Heart left ventricle (tissue), 16 donors: ENCODE data around the gene LSR. TPM values are rescaled to one million over a fixed set of nuclear protein-coding genes. Genes with fewer than 3 reads are reported as not detected.

Source experiments
- ATAC-seq, 4 donors: fragments of 200-7000 bp; cut with Tn5 transposase; one replicate each; pipeline ENCODE4 v1.9.1; 2020 to 2022; ENCODE audit warnings: moderate library complexity in 4 of 4, mild to moderate bottlenecking in 3 of 4, moderate number of reproducible peaks in 1 of 4
- DNase-seq, 5 donors: peaks; one replicate each; pipeline ENCODE4 v3.0.0-alpha.2; 2020
- H3K27ac ChIP-seq, 12 donors: fragments of 200-600 bp; sonication (generic) in 4 of 12; one replicate each; pipeline versions ENCODE4 v1.5.0 to v1.8.0; 2016 to 2022; ENCODE audit warnings: mild to moderate bottlenecking in 2 of 12
- H3K27me3 ChIP-seq, 9 donors: fragments of 200-600 bp; sonication (generic) in 2 of 9; one replicate each; pipeline versions ENCODE4 v1.5.1 to v1.8.0; 2016 to 2022; ENCODE audit warnings: mild to moderate bottlenecking in 3 of 9
- H3K36me3 ChIP-seq, 9 donors: fragments of 200-600 bp; sonication (generic) in 2 of 9; one replicate each; pipeline versions ENCODE4 v1.5.0 to v1.8.0; 2018 to 2022; ENCODE audit warnings: mild to moderate bottlenecking in 2 of 9
- H3K4me1 ChIP-seq, 12 donors: fragments of 200-600 bp; sonication (generic) in 4 of 12; one replicate each; pipeline versions ENCODE4 v1.5.0 to v1.8.0; 2016 to 2022; ENCODE audit warnings: mild to moderate bottlenecking in 3 of 12
- H3K4me3 ChIP-seq, 12 donors: fragments of 200-600 bp; sonication (generic) in 4 of 12; one replicate each; pipeline versions ENCODE4 v1.5.0 to v1.8.0; 2017 to 2022; ENCODE audit warnings: mild to moderate bottlenecking in 9 of 12, moderate library complexity in 4 of 12
- H3K9me3 ChIP-seq, 12 donors: fragments of 200-600 bp; sonication (generic) in 4 of 12; one replicate each; pipeline versions ENCODE4 v1.5.0 to v1.8.0; 2016 to 2022; ENCODE audit warnings: mild to moderate bottlenecking in 1 of 12
- POLR2A ChIP-seq, 2 donors: fragments of 450-650 bp; IDR thresholded peaks; one replicate each; pipeline ENCODE4 v1.6.1; 2017; ENCODE audit warnings: antibody characterized with exemption in 2 of 2, mild to moderate bottlenecking in 2 of 2, moderate library complexity in 2 of 2
- WGBS, 4 donors: extraction: QIAGEN DNeasy Blood & Tissue Kit in 2 of 4; methylation state at CpG; one replicate each; pipeline versions ENCODE4 v1.1.5 to v1.1.7; 2013 to 2018; 5-methylcytosine and 5-hydroxymethylcytosine counted together
- intact Hi-C, 10 donors: fragments of 100-400 bp; cut with DNase I; formaldehyde crosslinking; loops; one replicate each; pipeline versions ENCODE4 v1.11.1 to v1.14.2; 2022
- polyA plus RNA-seq, 2 donors: library from polyadenylated mRNA; stranded (reverse); fragments of 200-250 nt; gene quantifications; one replicate each; pipeline ENCODE4 v1.2.3, GENCODE V29; 2013
- total RNA-seq, 9 donors: library from RNA; depleted of rRNA in 2 of 9; stranded (reverse); fragments of >200 nt in 2 of 9; fragmentation: NEBNext Ultra II Directional in 3 of 9; extraction: Animal tissue kit (Norgen Biotek cat#: 25700) in 3 of 9; gene quantifications; one replicate each; pipeline versions ENCODE4 v1.1.0 to v1.2.4, GENCODE V29; 2016 to 2023
- TF ChIP-seq, protein P1 (sequence below), 12 donors: fragments of 200-600 bp; sonication (generic) in 4 of 12; IDR thresholded peaks; one replicate each; pipeline versions ENCODE4 v1.5.0 to v1.8.0; 2018 to 2022; ENCODE audit warnings: antibody characterized with exemption in 12 of 12, mild to moderate bottlenecking in 5 of 12
- donor health status: ischemic (EF 13 %, LVEDD 7.1; RV severe dilation, severe dysfunction).
- donor health status: healthy with polysubstance abuse.
- donor health status: DM: no; HTN: yes; CAD: no.
- donor health status: DM: no; HTN: no; CAD: no.
- donor health status: ischemic (EF 25% LVEDD 6.9; RV normal size, moderate dysfunction).
- donor health status: ischemic (EF 25% LVEDD 5.7; RV mildly dilated, moderate dysfunction).
- donor health status: healthy.
- donor health status: DM: yes; HTN: yes; CAD: no.
- donor health status: ischemic (EF 35%, LVEDD 5.7; RV mildly dilated, moderate dysfunction).
- donor health status: nonischemic (EF 11% LVEDD 7.7; RV severe dilation, severe dysfunction).
- donor health status: DM: yes; HTN: yes; CAD: no.
- donor health status: PGD.
- donor health status: ischemic (EF 29% LVEDD 5.4; RV normal size, mild dysfunction).
- donor health status: nonischemic (EF 23%, LVEDD 6.1; RV moderate dilation, normal function).

Gene LSR
- total and polyA plus RNA-seq, 11 donors, result 2.8 to 10.5 (median 5.3) TPM

DNA sequence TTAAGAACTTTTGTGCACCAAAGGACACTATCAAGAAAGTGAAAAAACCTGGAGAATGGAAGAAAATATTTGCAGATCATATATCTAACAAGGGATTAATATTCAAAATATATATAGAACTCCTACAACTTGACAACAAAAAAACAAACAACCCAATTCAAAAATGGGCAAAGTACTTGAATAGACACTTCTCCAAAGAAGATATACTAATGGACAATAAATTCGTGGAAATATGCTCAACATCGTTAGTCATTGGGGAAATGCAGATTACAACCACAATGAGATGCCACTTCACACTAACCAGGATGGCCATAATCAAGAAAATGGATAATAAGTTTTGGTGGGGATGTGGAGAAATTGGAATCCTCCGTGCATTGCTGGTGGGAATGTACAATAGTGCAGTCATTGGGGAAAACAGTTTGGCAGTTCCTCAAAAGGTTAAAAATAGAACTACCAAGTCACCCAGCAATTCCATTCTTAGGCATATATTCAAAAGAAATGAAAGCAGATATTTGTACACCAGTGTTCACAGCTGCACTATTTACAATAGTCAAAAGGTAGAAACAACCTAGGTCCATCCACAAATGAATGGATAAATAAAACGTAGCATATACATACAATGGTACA is 2.2 kb upstream of the LSR start:
- intact Hi-C loops, result loop anchor here in 1 of 10 donors (10.0 kb wide), 1 partner anchor 92 kb away; the partner anchor contains the start of gene FXYD5
- Histone ChIP-seq H3K9me3 (peaks cover 0 to 10% (median 2%) of the 10 kb centered on the region in 12 donors), H3K27me3 (peaks cover 12 to 30% (median 25%) of the 10 kb centered on the region in 9 donors), H3K4me3 (no peak overlapping the region), H3K36me3 (peaks cover 0 to 7% (median 0%) of the 10 kb centered on the region in 9 donors), H3K4me1 (peaks cover 0 to 35% (median 7%) of the 10 kb centered on the region in 12 donors), H3K27ac (peak overlapping the region in 1 of 12 donors; percentile 84)
- no peak for DNase-seq
- TF ChIP-seq, protein P1, sequence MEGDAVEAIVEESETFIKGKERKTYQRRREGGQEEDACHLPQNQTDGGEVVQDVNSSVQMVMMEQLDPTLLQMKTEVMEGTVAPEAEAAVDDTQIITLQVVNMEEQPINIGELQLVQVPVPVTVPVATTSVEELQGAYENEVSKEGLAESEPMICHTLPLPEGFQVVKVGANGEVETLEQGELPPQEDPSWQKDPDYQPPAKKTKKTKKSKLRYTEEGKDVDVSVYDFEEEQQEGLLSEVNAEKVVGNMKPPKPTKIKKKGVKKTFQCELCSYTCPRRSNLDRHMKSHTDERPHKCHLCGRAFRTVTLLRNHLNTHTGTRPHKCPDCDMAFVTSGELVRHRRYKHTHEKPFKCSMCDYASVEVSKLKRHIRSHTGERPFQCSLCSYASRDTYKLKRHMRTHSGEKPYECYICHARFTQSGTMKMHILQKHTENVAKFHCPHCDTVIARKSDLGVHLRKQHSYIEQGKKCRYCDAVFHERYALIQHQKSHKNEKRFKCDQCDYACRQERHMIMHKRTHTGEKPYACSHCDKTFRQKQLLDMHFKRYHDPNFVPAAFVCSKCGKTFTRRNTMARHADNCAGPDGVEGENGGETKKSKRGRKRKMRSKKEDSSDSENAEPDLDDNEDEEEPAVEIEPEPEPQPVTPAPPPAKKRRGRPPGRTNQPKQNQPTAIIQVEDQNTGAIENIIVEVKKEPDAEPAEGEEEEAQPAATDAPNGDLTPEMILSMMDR (IDR thresholded peaks at IDR 0.05), result no peak
- no peak for TF ChIP-seq POLR2A (IDR thresholded peaks at IDR 0.05)
- ATAC-seq, result no peak
- WGBS, 4 donors, result 58 to 67% (median 65%) methylated on average over 4 of the region's 4 CpGs

- no peak for TF ChIP-seq POLR2A (IDR thresholded peaks at IDR 0.05)
- TF ChIP-seq, protein P1 (IDR thresholded peaks at IDR 0.05), result peak in 10 of 12 donors; percentile 6 to 44 (median 35)
- Histone ChIP-seq H3K27me3 (peaks cover 12 to 30% (median 25%) of the 10 kb centered on the region in 9 donors), H3K9me3 (peaks cover 0 to 5% (median 0%) of the 10 kb centered on the region in 12 donors), H3K4me1 (peaks cover 0 to 35% (median 7%) of the 10 kb centered on the region in 12 donors), H3K27ac (peak overlapping the region; percentile 7 to 84 (median 64)), H3K36me3 (peaks cover 0 to 7% (median 0%) of the 10 kb centered on the region in 9 donors), H3K4me3 (peak overlapping the region; percentile 34 to 70 (median 58))
- DNase-seq, result peak in 3 of 5 donors; percentile 47 to 54 (median 51)
- WGBS, 4 donors, result 3 to 4% (median 3%) methylated on average over 32 to 42 of the region's 42 CpGs
- intact Hi-C loops, result loop anchor here in 1 of 10 donors (10.0 kb wide), 1 partner anchor 93 kb away; the partner anchor contains the start of gene FXYD5
- ATAC-seq, result peak; percentile 67 to 80 (median 76)
Measured at GRCh38 chr19:35247526-35248309, 1.1 kb upstream of the LSR start.

DNA sequence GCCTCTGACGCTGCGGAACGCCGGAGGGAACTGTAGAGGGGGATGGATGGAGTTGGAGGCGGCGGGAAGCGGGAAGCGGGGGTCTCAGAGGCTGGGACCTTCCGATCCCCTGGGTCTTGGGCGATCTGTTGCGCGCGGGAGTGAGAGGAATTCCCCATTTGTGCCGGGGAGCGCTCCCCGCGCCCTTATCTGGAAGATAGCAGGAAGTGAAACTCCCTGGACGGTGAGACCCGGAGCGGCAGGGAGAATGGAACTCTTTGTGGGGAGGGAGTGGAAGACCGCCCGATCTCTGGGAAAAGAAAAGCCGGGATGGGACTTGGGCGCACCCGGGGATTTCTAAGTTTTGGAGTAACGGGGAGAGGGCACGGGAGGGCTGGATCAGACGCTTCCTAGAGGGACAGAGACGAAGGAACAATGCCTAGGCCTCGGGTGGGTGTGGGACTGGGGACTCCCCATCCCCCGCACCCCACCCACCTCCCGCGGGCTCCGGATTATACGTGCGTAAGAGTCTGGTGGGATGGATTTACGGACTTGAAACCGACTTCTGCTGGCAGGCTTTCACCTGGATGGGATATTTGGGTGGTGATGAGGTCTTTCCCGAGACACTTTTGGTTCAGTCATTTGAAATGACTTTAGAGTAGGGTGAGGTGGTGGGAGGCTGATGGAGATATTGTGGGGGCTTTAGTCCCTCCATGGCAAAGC is 495 bp downstream of the LSR start:
- peaks cover 12 to 30% (median 25%) of the 10 kb centered on the region in 9 donors for H3K27me3 ChIP-seq
- H3K9me3 ChIP-seq, result peaks cover 0 to 5% (median 0%) of the 10 kb centered on the region in 12 donors
- intact Hi-C loops, result loop anchor here in 1 of 10 donors (10.0 kb wide), 1 partner anchor 94 kb away; the partner anchor contains the start of gene FXYD5
- ATAC-seq (no peak), DNase-seq (peak in 1 of 5 donors; percentile 20)
- 8 to 13% (median 10%) methylated on average over 28 to 39 of the region's 39 CpGs for WGBS, 4 donors
- peak overlapping the region; percentile 34 to 70 (median 58) for H3K4me3 ChIP-seq
- H3K36me3 ChIP-seq, result peaks cover 0 to 7% (median 0%) of the 10 kb centered on the region in 9 donors
- H3K4me1 ChIP-seq, result peaks cover 0 to 35% (median 9%) of the 10 kb centered on the region in 12 donors
- no peak for TF ChIP-seq POLR2A (IDR thresholded peaks at IDR 0.05)
- TF ChIP-seq, protein P1 (IDR thresholded peaks at IDR 0.05), result no peak
- H3K27ac ChIP-seq, result peak overlapping the region in 9 of 12 donors; percentile 38 to 84 (median 69)
